Measurements from ENCODE around the gene SLC22A5.

- TF ChIP-seq CEBPB (IDR thresholded peaks at IDR 0.05) (no peak), RAD21 (IDR thresholded peaks at IDR 0.05; ENCODE audit: low read depth) (no peak), YY1 (IDR thresholded peaks at IDR 0.05; ENCODE audit: low read depth) (no peak), REST (IDR thresholded peaks at IDR 0.05; ENCODE audit: low read depth) (no peak), TAF1 (IDR thresholded peaks at IDR 0.05; ENCODE audit: low read depth) (no peak), EGR1 (IDR thresholded peaks at IDR 0.05) (no peak), TCF12 (IDR thresholded peaks at IDR 0.05; ENCODE audit: low read depth) (no peak), EP300 (IDR thresholded peaks at IDR 0.05; ENCODE audit: borderline replicate concordance) (no peak), TEAD4 (IDR thresholded peaks at IDR 0.05) (no peak), NFIC (IDR thresholded peaks at IDR 0.05) (no peak), FOXM1 (IDR thresholded peaks at IDR 0.05; ENCODE audit: borderline replicate concordance, low read depth) (no peak)
- TF ChIP-seq, protein P1, sequence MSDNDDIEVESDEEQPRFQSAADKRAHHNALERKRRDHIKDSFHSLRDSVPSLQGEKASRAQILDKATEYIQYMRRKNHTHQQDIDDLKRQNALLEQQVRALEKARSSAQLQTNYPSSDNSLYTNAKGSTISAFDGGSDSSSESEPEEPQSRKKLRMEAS (IDR thresholded peaks at IDR 0.05) = no peak
These were observed 63.6 kb downstream of the SLC22A5 start for GRCh38 chr5:132433141-132433540.
